Endothelial cell (in vitro differentiated cells): ENCODE measurements around the gene KCNIP1. TPM values are rescaled to one million over a fixed set of nuclear protein-coding genes. Genes with fewer than 3 reads are reported as not detected.

ENCODE experiments used
- DNase-seq: peaks from one replicate; pipeline ENCODE4 v3.0.0; 2021; ENCODE audit warnings: low spot score
- H3K27ac Mint-ChIP-seq: one replicate; pipeline ENCODE4 v1.8.0; 2021; ENCODE audit warnings: mixed read lengths, inconsistent platforms; ENCODE audit not compliant: unreplicated experiment
- H3K27me3 Mint-ChIP-seq: one replicate; pipeline ENCODE4 v1.8.0; 2021; ENCODE audit warnings: mild to moderate bottlenecking, moderate library complexity, mixed read lengths, inconsistent platforms; ENCODE audit not compliant: unreplicated experiment
- H3K36me3 Mint-ChIP-seq: one replicate; pipeline ENCODE4 v1.8.0; 2021; ENCODE audit warnings: mild to moderate bottlenecking, low read depth, mixed read lengths, inconsistent platforms; ENCODE audit not compliant: unreplicated experiment
- H3K4me1 Mint-ChIP-seq: one replicate; pipeline ENCODE4 v1.8.0; 2021; ENCODE audit warnings: mild to moderate bottlenecking, mixed read lengths, inconsistent platforms; ENCODE audit not compliant: unreplicated experiment
- H3K4me3 Mint-ChIP-seq: one replicate; pipeline ENCODE4 v1.8.0; 2021; ENCODE audit warnings: mild to moderate bottlenecking, mixed read lengths, inconsistent platforms; ENCODE audit not compliant: unreplicated experiment
- H3K9me3 Mint-ChIP-seq: one replicate; pipeline ENCODE4 v1.8.0; 2021; ENCODE audit warnings: mixed read lengths, inconsistent platforms; ENCODE audit not compliant: unreplicated experiment
- total RNA-seq: library from RNA; stranded (reverse); fragmentation: NEBNext Ultra II Directional; extraction: Animal tissue kit (Norgen Biotek cat#: 25700); gene quantifications from one replicate; pipeline ENCODE4 v1.2.1, GENCODE V29; 2021; ENCODE audit not compliant: unreplicated experiment
- TF ChIP-seq, protein P1 (sequence below): fragments of 200-600 bp; sonication (generic); IDR thresholded peaks from one replicate; pipeline ENCODE4 v1.5.0; 2021; ENCODE audit warnings: antibody characterized with exemption; ENCODE audit not compliant: unreplicated experiment

KCNIP1 gene
- total RNA-seq, 1 donor from 2014 or later = 6.1 TPM

DNA sequence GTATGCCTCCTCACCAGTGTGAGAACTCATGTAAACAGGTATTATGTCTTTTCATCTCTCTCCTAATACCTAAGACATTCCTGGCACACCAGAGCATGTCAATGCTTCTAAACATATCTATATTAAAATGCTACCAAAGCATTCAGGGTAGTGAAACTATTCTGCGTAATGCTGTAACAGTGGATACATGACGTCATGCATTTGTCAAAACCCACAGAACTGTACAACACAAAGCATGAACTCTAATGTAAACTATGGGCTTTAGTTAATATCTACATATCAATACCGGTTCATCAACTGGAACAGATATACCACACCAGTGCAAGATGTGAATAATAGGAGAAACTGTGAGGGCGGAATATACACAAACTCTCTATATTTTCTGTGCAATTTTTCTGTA is 207.5 kb downstream of the KCNIP1 start:
- Mint-ChIP-seq H3K4me1 (no peaks in the 10 kb centered on the region), H3K27ac (no peak overlapping the region), H3K9me3 (no peaks in the 10 kb centered on the region), H3K27me3 (peaks cover 1% of the 10 kb centered on the region), H3K4me3 (no peak overlapping the region), H3K36me3 (no peaks in the 10 kb centered on the region)
- TF ChIP-seq, protein P1, sequence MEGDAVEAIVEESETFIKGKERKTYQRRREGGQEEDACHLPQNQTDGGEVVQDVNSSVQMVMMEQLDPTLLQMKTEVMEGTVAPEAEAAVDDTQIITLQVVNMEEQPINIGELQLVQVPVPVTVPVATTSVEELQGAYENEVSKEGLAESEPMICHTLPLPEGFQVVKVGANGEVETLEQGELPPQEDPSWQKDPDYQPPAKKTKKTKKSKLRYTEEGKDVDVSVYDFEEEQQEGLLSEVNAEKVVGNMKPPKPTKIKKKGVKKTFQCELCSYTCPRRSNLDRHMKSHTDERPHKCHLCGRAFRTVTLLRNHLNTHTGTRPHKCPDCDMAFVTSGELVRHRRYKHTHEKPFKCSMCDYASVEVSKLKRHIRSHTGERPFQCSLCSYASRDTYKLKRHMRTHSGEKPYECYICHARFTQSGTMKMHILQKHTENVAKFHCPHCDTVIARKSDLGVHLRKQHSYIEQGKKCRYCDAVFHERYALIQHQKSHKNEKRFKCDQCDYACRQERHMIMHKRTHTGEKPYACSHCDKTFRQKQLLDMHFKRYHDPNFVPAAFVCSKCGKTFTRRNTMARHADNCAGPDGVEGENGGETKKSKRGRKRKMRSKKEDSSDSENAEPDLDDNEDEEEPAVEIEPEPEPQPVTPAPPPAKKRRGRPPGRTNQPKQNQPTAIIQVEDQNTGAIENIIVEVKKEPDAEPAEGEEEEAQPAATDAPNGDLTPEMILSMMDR = no peak
- no peak for DNase-seq

DNA sequence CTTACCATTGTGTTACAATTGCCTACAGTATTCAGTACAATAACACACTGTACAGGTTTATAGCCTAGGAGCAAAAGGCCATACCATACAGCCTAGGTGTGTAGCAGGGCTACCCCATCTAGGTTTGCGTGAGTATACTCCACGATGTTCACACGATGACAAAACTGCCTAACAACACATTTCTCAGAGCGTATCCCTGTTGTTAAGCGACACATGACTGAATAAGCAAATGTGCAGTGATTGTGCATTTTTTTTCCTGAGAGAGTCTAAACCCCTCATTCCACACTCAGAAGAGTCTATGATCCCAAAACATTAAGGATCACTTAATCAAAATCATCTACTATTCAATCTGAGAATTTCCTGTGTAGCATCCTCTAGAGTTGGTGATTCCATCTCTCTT is 211.3 kb downstream of the KCNIP1 start:
- Mint-ChIP-seq H3K9me3 (no peaks in the 10 kb centered on the region), H3K4me3 (no peak overlapping the region), H3K4me1 (no peaks in the 10 kb centered on the region), H3K36me3 (peaks cover 6% of the 10 kb centered on the region), H3K27me3 (no peaks in the 10 kb centered on the region), H3K27ac (no peak overlapping the region)
- TF ChIP-seq, protein P1 = no peak
- DNase-seq = no peak

DNA sequence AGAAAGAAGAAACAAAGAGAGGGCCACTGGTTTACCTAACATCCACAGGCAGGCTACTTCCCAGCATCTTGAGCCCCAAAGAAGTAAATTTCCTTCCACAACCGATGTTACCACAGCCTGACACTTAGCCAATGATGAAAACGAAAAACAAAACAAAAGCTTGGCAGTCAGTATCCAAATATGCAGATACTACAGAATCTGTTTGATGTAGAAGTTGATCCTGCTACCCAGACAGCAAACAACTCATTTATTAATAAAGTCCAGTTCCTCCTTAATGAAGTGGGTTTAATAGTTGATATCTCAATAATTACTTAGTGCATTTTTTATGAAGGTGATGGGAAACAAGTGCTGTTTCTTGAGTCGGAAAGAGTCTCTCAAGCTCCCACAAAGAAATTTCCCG is 212.6 kb downstream of the KCNIP1 start:
- H3K27me3 Mint-ChIP-seq = no peaks in the 10 kb centered on the region
- TF ChIP-seq, protein P1 = no peak
- H3K36me3 Mint-ChIP-seq = peaks cover 6% of the 10 kb centered on the region
- H3K4me3 Mint-ChIP-seq = no peak overlapping the region
- no peak overlapping the region for H3K27ac Mint-ChIP-seq
- no peaks in the 10 kb centered on the region for H3K4me1 Mint-ChIP-seq
- no peak for DNase-seq
- no peaks in the 10 kb centered on the region for H3K9me3 Mint-ChIP-seq

DNA sequence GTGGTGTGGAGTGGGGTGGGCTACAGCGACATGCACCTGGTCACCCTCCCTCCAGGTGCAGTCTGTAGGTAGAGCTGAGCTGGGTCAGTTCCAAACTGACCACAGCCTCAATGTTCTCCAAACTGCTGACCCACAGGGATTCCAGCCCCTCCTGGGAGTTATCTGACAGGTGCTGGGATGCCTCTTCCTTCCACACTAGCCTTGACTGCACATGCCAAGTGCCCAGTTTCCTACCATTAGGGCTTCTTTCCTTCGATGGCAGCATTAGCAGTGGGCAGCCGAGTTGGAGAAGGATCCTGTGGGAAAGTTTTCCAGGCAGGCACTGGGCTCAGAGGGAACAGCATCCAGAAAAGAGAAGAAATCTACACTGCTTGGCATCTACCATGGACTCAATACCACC is 215.7 kb downstream of the KCNIP1 start:
- no peak for DNase-seq
- TF ChIP-seq, protein P1 = no peak
- Mint-ChIP-seq H3K27ac (no peak overlapping the region), H3K4me3 (no peak overlapping the region), H3K36me3 (peaks cover 6% of the 10 kb centered on the region), H3K9me3 (no peaks in the 10 kb centered on the region), H3K4me1 (no peaks in the 10 kb centered on the region), H3K27me3 (no peaks in the 10 kb centered on the region)

DNA sequence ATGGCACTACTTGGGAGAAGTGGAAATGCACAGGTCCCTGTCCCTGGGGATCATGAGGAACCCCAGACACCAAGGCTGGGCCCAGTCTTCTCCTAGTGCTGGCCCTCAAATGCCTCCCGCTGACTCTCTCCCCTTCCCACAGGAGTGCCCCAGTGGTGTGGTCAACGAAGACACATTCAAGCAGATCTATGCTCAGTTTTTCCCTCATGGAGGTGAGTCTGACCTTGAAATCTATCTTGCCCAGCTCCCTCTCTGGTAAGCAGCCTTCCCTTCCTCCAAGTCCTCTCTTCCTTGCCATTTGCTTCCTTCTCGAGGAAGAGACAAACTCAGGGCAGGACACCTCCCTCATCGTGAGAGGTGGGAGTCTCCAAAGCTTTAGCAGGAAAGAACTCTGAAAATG is 216.4 kb downstream of the KCNIP1 start:
- Mint-ChIP-seq H3K9me3 (no peaks in the 10 kb centered on the region), H3K27me3 (no peaks in the 10 kb centered on the region), H3K36me3 (peaks cover 6% of the 10 kb centered on the region), H3K27ac (no peak overlapping the region), H3K4me3 (no peak overlapping the region), H3K4me1 (no peaks in the 10 kb centered on the region)
- no peak for DNase-seq
- TF ChIP-seq, protein P1 = no peak
